GM11168 (cell line): ENCODE measurements around the gene RPN1.
"Not testable (repeated sequence)": the region's sequence is repeated elsewhere in the genome, so short reads cannot be mapped to it uniquely, and the experiment has no call there.

ENCODE experiments used
- in situ Hi-C: fragments of 300-500 bp; cut with MboI; formaldehyde crosslinking; loops from one replicate; pipeline ENCODE4 v1.12.0; 2022; ENCODE audit warnings: low sequenced_read_pairs; ENCODE audit not compliant: unreplicated experiment

RPN1 gene

GRCh38 chr3:128650096-128651050 lies at the start of gene RPN1:
Gene RPN1, minus strand, starts transcription at chr3:128650818. Its CDS starts 18 bp downstream, at chr3:128650800.
- in situ Hi-C loops: no loop called here

- in situ Hi-C loops: no loop called here
These were observed 47.8 kb upstream of the RPN1 start for GRCh38 chr3:128698211-128699047.

DNA sequence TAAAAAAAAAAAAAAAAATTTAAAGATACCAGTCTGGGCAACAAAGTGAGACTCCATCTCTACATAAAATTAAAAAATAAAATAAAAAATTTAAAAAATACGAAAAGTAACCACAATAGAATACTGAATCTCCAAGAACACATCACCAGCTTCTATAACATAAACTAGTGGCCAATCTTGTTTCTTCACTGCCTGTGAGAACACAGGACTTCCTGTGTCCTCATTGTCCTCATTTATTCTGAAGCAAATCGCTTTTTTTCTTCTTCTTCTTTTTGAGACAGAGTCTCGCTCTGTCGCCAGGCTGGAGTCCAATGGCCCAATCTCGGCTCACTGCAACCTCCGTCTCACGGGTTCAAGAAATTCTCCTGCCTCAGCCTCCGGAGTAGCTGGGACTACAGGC lies 46.7 kb upstream of the RPN1 start:
- in situ Hi-C loops: no loop called here

GRCh38 chr3:128693696-128694095 lies 43.1 kb upstream of the RPN1 start:
- in situ Hi-C loops: no loop called here

GRCh38 chr3:128689060-128689459 lies 38.4 kb upstream of the RPN1 start:
- in situ Hi-C loops: no loop called here

DNA sequence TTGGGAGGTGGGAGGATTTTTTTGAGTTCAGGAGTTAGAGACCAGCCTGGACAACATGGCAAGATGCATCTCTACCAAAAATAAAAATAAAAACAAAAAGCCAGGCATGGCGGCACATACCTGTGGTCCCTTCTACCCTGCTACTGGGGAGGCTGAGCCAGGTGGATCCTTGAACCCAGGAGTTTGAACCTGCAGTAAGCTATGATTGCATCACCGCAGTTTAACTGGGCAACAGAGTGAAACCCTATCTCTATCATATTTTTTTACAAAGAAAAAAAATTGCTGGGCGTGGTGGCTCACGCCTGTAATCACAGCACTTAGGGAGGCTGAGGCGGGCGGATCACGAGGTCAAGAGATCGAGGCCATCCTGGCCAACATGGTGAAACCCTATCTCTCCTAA lies 35.8 kb upstream of the RPN1 start:
- in situ Hi-C loops: no loop called here

GRCh38 chr3:128684986-128685726 lies 34.5 kb upstream of the RPN1 start:
- in situ Hi-C loops: no loop called here

DNA sequence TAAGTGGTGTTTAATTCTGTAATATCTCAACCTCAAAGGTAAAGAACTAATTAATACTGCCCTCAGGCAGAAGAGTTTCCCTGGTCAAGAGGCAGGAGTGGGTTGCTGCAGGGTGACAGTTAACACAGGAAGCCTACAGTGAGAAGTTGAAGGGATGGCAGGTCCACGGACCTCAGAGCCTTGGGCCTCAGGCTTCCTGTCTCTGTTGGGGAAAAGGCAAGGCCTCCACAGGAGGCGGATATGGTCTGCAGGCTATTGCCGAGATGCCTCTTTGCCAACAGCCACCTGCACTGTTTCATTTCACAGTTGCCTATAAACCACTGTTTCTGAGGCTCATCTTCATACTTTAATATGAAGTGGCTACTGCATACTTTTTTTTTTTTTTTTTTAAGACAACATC lies 33.3 kb upstream of the RPN1 start:
- in situ Hi-C loops: no loop called here

DNA sequence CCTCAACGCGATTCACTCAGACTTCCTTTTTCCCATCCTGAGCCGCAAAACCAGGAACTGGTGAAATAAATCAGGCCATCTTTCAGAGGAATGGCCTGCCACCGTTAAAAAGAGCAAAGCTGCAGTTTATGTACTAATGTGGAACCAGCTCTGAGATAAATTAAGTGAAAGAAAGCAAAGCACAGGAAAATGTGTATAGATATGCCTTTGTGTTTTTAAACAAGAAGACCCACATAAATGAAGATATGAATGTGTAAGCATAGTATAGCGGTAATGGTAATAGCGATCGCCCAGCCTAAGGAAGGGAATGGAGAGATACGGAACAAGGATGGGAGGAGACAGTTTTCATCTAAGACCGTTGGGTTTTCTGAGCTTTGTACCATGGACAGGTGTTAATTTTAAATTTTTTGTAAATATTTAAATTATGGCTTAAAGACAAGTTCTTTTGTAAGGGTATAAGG lies 30.8 kb upstream of the RPN1 start:
- in situ Hi-C loops: no loop called here

GRCh38 chr3:128680603-128681368 lies 30.2 kb upstream of the RPN1 start:
- in situ Hi-C loops: no loop called here

- in situ Hi-C loops: loop anchor here (10.0 kb wide), 1 partner anchor 115 kb away; no protein-coding TSS in a partner anchor
These were observed 28.7 kb upstream of the RPN1 start for GRCh38 chr3:128679338-128679737.

- in situ Hi-C loops: loop anchor here (10.0 kb wide), 1 partner anchor 119 kb away; no protein-coding TSS in a partner anchor
These were observed 25.2 kb upstream of the RPN1 start for GRCh38 chr3:128675802-128676201.

DNA sequence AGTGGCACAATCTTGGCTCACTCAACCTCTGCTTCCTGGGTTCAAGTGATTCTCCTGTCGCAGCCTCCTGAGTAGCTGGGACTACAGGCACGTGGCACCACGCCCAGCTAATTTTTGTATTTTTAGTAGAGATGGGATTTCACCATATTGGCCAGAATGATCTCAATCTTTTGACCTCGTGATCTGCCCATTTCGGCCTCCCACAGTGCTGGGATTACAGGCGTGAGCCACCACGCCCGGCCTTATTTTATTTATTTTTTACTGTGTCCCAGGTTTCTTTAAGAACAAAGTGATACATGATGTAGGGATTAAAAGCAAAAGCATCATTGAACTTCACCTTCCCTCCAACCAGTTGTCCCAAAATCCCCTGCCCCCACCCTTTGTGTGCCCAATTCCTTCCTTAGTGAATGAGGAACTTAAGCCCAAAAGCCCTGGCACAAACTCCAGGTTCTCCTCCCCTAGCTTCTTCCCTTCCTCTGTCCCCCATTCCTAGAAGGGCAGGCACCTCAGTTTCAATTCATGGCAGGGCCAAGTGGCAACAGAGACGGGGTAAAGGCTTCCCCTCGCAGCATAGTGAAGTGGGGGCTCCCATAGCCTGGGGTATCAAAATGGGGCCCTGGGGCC lies 23.7 kb upstream of the RPN1 start:
- in situ Hi-C loops: loop anchor here (10.0 kb wide), 1 partner anchor 121 kb away; no protein-coding TSS in a partner anchor

- in situ Hi-C loops: no loop called here
These were observed 17.0 kb upstream of the RPN1 start for GRCh38 chr3:128667641-128668040.

GRCh38 chr3:128665362-128666021 lies 14.9 kb upstream of the RPN1 start:
- in situ Hi-C loops: no loop called here

DNA sequence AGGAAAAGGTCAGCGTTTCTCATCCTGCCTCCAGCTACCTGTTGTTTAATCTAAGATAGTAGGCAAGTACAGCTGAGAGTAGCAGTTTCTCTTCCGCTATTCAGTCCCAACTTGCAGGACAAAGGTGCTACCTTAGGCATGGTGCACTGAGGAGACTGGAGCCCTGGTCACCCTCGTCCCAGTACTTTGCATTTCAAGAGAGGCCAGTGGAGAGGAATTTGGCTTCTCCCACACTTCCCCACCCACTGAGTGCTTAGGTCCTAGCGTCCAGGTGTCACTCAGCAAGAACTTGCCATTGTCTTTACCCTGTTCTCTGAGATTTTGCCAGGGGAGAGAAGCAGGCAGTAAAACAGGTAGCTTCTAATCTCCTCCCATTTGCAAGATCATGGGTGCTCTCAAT lies 12.5 kb upstream of the RPN1 start:
- in situ Hi-C loops: no loop called here

- in situ Hi-C loops: no loop called here
These were observed 4.9 kb upstream of the RPN1 start for GRCh38 chr3:128655531-128655930.

- in situ Hi-C loops: not testable (repeated sequence)
These were observed 3.6 kb upstream of the RPN1 start for GRCh38 chr3:128653993-128654805.
